Osteocyte (in vitro differentiated cells): Measurements from ENCODE around the gene NYAP2. TPM values are rescaled to one million over a fixed set of nuclear protein-coding genes. Genes with fewer than 3 reads are reported as not detected.

Source experiments
- DNase-seq: peaks from one replicate; pipeline ENCODE4 v3.0.0; 2021; ENCODE audit warnings: mixed read lengths; ENCODE audit not compliant: unreplicated experiment; ENCODE audit errors: extremely low spot score
- H3K27ac Mint-ChIP-seq: one replicate; pipeline ENCODE4 v1.8.0; 2021; ENCODE audit warnings: mild to moderate bottlenecking, mixed read lengths; ENCODE audit not compliant: unreplicated experiment
- H3K27me3 Mint-ChIP-seq: one replicate; pipeline ENCODE4 v1.8.0; 2021; ENCODE audit warnings: mixed read lengths; ENCODE audit not compliant: unreplicated experiment
- H3K36me3 Mint-ChIP-seq: one replicate; pipeline ENCODE4 v1.8.0; 2021; ENCODE audit warnings: mixed read lengths; ENCODE audit not compliant: unreplicated experiment
- H3K4me1 Mint-ChIP-seq: one replicate; pipeline ENCODE4 v1.8.0; 2021; ENCODE audit warnings: mixed read lengths; ENCODE audit not compliant: unreplicated experiment
- H3K4me3 Mint-ChIP-seq: one replicate; pipeline ENCODE4 v1.8.0; 2021; ENCODE audit warnings: mild to moderate bottlenecking, moderate library complexity, mixed read lengths; ENCODE audit not compliant: unreplicated experiment
- H3K9me3 Mint-ChIP-seq: one replicate; pipeline ENCODE4 v1.8.0; 2021; ENCODE audit warnings: mixed read lengths; ENCODE audit not compliant: unreplicated experiment
- total RNA-seq: library from RNA; stranded (reverse); gene quantifications from 2 replicates; pipeline ENCODE4 v1.2.1, GENCODE V29; 2021
- TF ChIP-seq, protein P1 (sequence below): fragments of 200-600 bp; sonication (generic); IDR thresholded peaks from 2 replicates; pipeline ENCODE4 v1.5.0; 2021; ENCODE audit warnings: antibody characterized with exemption, mild to moderate bottlenecking, moderate library complexity

Gene NYAP2
- total RNA-seq, 1 donor from 2014 or later = not detected

DNA sequence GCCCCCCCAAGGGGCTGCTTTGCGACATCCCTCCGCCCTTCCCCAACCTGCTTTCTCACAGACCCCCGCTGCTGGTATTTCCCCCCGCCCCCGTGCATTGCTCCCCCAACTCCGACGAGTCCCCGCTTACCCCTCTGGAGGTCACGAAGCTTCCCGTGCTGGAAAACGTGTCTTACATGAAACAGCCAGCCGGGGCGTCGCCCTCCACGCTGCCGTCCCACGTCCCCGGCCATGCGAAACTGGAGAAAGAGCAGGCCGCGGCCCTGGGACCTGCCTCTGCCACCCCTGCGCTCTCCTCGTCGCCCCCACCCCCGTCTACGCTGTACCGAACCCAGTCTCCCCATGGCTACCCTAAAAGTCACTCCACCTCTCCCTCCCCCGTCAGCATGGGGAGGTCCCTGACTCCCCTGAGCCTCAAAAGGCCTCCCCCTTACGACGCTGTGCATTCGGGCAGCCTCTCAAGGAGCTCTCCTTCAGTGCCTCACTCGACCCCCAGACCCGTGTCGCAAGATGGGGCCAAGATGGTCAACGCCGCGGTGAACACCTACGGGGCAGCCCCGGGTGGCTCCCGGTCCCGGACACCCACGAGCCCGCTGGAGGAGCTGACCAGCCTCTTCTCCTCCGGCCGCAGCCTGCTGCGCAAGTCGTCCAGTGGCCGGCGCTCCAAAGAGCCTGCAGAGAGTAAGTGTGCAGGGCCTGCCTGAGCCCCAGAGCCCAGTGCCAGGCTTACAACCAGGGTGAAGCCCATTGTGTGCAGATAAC lies 183.0 kb downstream of the NYAP2 start:
- no peaks in the 10 kb centered on the region for H3K4me1 Mint-ChIP-seq
- no peaks in the 10 kb centered on the region for H3K9me3 Mint-ChIP-seq
- no peaks in the 10 kb centered on the region for H3K36me3 Mint-ChIP-seq
- TF ChIP-seq, protein P1, sequence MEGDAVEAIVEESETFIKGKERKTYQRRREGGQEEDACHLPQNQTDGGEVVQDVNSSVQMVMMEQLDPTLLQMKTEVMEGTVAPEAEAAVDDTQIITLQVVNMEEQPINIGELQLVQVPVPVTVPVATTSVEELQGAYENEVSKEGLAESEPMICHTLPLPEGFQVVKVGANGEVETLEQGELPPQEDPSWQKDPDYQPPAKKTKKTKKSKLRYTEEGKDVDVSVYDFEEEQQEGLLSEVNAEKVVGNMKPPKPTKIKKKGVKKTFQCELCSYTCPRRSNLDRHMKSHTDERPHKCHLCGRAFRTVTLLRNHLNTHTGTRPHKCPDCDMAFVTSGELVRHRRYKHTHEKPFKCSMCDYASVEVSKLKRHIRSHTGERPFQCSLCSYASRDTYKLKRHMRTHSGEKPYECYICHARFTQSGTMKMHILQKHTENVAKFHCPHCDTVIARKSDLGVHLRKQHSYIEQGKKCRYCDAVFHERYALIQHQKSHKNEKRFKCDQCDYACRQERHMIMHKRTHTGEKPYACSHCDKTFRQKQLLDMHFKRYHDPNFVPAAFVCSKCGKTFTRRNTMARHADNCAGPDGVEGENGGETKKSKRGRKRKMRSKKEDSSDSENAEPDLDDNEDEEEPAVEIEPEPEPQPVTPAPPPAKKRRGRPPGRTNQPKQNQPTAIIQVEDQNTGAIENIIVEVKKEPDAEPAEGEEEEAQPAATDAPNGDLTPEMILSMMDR = no peak
- no peak overlapping the region for H3K4me3 Mint-ChIP-seq
- DNase-seq = no peak
- H3K27me3 Mint-ChIP-seq = peaks cover 14% of the 10 kb centered on the region
- H3K27ac Mint-ChIP-seq = no peak overlapping the region

DNA sequence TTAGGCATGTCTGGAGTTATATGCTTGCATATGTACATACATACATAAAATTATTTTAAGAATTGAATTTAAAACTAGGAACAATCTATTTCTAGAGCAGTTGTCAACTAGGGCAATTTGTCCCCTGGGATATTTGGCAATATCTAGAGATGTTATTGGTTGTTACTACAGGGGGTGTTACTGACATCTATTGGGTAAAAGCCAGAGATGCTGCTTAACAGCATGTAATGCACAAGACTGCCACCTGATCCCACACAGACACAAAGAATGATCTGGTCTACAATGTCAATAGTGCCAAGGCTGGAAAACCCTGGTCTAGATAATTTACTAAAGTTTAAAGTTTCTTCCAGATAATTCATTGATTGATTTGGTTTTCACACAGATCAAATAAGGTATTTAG lies 185.3 kb downstream of the NYAP2 start:
- Mint-ChIP-seq H3K27me3 (peaks cover 14% of the 10 kb centered on the region), H3K4me1 (no peaks in the 10 kb centered on the region), H3K9me3 (no peaks in the 10 kb centered on the region), H3K27ac (no peak overlapping the region), H3K36me3 (no peaks in the 10 kb centered on the region), H3K4me3 (no peak overlapping the region)
- TF ChIP-seq, protein P1 = no peak
- DNase-seq = no peak

DNA sequence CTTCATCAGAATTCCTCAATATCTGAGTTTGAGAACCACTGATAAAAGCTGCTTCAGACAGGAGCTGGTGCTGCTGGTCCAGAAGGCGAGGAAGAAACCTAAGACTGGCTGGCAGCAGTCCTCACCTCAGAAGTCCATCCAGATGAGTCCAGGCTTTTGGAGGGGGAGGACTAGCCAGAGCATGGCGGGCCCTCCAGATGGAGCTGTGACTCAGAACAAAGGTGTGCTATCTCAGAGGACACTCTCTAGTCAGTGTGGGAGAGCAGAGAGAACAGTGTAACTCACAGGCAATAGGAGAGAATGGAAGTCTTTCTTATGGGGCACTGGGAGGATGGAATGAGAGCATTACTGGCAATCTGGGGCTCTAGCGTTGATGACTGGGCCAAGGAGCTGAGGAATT lies 191.4 kb downstream of the NYAP2 start:
- Mint-ChIP-seq H3K4me1 (no peaks in the 10 kb centered on the region), H3K36me3 (no peaks in the 10 kb centered on the region), H3K4me3 (no peak overlapping the region), H3K27me3 (peaks cover 8% of the 10 kb centered on the region), H3K27ac (no peak overlapping the region), H3K9me3 (no peaks in the 10 kb centered on the region)
- TF ChIP-seq, protein P1 = no peak
- no peak for DNase-seq

DNA sequence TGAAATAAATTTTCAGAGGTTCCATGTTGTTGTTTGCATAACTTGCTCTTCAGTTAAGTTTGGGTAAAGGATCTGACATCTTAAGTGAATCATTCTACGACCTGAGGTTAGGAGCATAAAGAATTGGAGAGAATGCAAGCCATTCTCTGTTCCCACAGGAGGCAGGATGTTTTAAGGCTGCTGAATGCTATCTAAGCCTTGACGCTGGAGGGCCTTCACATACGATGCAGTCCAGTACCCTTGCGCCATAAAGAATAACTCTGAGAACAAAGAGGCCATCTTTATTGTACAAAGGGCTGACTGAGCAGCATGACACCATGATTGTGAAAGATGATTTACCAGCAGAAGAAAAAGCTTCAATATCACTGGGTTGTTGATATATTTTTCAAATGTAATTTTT lies 198.4 kb downstream of the NYAP2 start:
- Mint-ChIP-seq H3K4me3 (no peak overlapping the region), H3K27ac (no peak overlapping the region), H3K9me3 (peaks cover 7% of the 10 kb centered on the region), H3K36me3 (no peaks in the 10 kb centered on the region), H3K27me3 (no peaks in the 10 kb centered on the region), H3K4me1 (peaks cover 29% of the 10 kb centered on the region)
- no peak for DNase-seq
- TF ChIP-seq, protein P1 = no peak

DNA sequence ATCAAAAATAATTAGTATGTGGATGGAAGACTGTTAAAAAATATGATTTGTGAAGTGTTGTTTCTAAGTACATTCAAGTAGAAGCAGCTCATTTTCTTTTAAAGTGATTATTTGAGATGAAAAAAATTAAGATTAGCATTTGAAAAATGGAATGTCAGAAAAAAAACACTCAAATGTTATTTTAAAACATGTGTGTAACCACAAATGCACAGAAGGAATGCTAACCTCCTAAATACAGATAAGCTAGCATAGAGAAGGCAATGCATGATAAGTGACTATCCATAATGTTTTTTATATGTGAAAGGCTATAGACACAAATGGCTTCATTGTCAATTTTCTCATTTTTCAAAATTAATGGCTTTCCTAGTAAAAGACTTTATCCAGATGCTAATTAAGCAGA lies 198.9 kb downstream of the NYAP2 start:
- Mint-ChIP-seq H3K27ac (peak overlapping the region; percentile 70), H3K36me3 (no peaks in the 10 kb centered on the region), H3K9me3 (peaks cover 7% of the 10 kb centered on the region), H3K4me3 (no peak overlapping the region), H3K27me3 (no peaks in the 10 kb centered on the region), H3K4me1 (peaks cover 29% of the 10 kb centered on the region)
- TF ChIP-seq, protein P1 = no peak
- DNase-seq = no peak
